ENCODE measurements around the gene MYRIP. TPM values are rescaled to one million over a fixed set of nuclear protein-coding genes. Genes with fewer than 3 reads are reported as not detected.

Gene MYRIP
- polyA plus RNA-seq, 1 of the 3 experiments (the other 2 are of a cell fraction), result 1.2 TPM

- CTCF ChIA-PET, result no interaction called here
- Histone ChIP-seq H2AFZ (ENCODE audit: low read depth) (no peak overlapping the region), H3K79me2 (ENCODE audit: insufficient read depth) (no peaks in the 10 kb centered on the region), H3F3A (replicated peaks; ENCODE audit: insufficient read depth) (peaks cover 4% of the 10 kb centered on the region), H3K4me1 (ENCODE audit: control insufficient read depth in 1 of 2, insufficient read depth in 2 of 2, low read depth in 1 of 2, low read length in 1 of 2) (peaks cover 7 to 9% of the 10 kb centered on the region in 2 experiments; a peak in 3 of 4 replicates), H3K9me2 (no peaks in the 10 kb centered on the region), H4K20me1 (ENCODE audit: insufficient read depth) (no peaks in the 10 kb centered on the region), H3K4me2 (no peak overlapping the region), H3K36me3 (replicated peaks in 1 of 2; ENCODE audit: control insufficient read depth in 1 of 2, insufficient read depth in 2 of 2, low read length in 1 of 2) (no peaks in the 10 kb centered on the region), H3K27me3 (ENCODE audit: insufficient read depth) (no peaks in the 10 kb centered on the region), H3K9me3 (no peaks in the 10 kb centered on the region), H3K4me3 (ENCODE audit: low read depth in 2 of 2, low read length in 1 of 2) (no peak overlapping the region), H3K9ac (no peak overlapping the region), H3K27ac (ENCODE audit: low read depth in 2 of 2, low read length in 1 of 2) (no peak overlapping the region)
- TF ChIP-seq USF1 (IDR thresholded peaks at IDR 0.05; ENCODE audit: borderline replicate concordance, low read depth), result no peak
- no peak for TF ChIP-seq FOXJ3 (CRISPR knock-in tag; IDR thresholded peaks at IDR 0.05)
- no peak for TF ChIP-seq FOXM1 (IDR thresholded peaks at IDR 0.05; ENCODE audit: low read depth)
- no peak for TF ChIP-seq REST (IDR thresholded peaks at IDR 0.05; ENCODE audit: low read depth, low read length)
- no peak for TF ChIP-seq USF2 (IDR thresholded peaks at IDR 0.05; ENCODE audit: borderline replicate concordance, low read depth, low read length)
- no peak for TF ChIP-seq ELF1 (IDR thresholded peaks at IDR 0.05)
- no peak for TF ChIP-seq JUND (IDR thresholded peaks at IDR 0.05)
- no peak for TF ChIP-seq RXRA (IDR thresholded peaks at IDR 0.05; ENCODE audit: borderline replicate concordance, low read depth)
- no peak for TF ChIP-seq POLR2AphosphoS5 (IDR thresholded peaks at IDR 0.05; ENCODE audit: low read depth, low read length)
- TF ChIP-seq CTCF (IDR thresholded peaks at IDR 0.05), result no peak
- TF ChIP-seq NFIC (IDR thresholded peaks at IDR 0.05; ENCODE audit: borderline replicate concordance), result no peak
- no peak for TF ChIP-seq TCF12 (IDR thresholded peaks at IDR 0.05)
- no peak for TF ChIP-seq ZBTB33 (IDR thresholded peaks at IDR 0.05; ENCODE audit: borderline replicate concordance, low read depth)
- TF ChIP-seq CHD2 (IDR thresholded peaks at IDR 0.05; ENCODE audit: low read length, partially characterized antibody), result no peak
- no peak for DNase-seq
- 68% methylated on average over 6 of the region's 6 CpGs for WGBS (ENCODE audit: low lambda C conversion rate)
- POLR2A ChIA-PET, result no interaction called here
Observed at GRCh38 chr3:39977058-39977794, 167.8 kb downstream of the MYRIP start.

All from SK-N-SH (cell line).